Thyroid gland (tissue), 4 donors: ENCODE results near the gene CDH23.

ENCODE experiments used
- CTCF ChIP-seq, 6 experiments: fragments of 200-600 bp in 3 of 6; fragments of 450-650 bp in 3 of 6; sonication (generic) in 3 of 6; IDR thresholded peaks; one replicate each; pipeline ENCODE4 v1.5.1; 2016 to 2019; ENCODE audit warnings: antibody characterized with exemption in 6 of 6, mild to moderate bottlenecking in 2 of 6, inconsistent platforms in 1 of 6, moderate library complexity in 1 of 6
- POLR2A ChIP-seq, 2 donors: fragments of 450-650 bp; IDR thresholded peaks; one replicate each; pipeline ENCODE4 v1.6.1; 2017; ENCODE audit warnings: antibody characterized with exemption in 2 of 2, mild to moderate bottlenecking in 2 of 2, moderate library complexity in 1 of 2

GRCh38 chr10:71351628-71352319 lies 44.9 kb upstream of the CDH23 start:
- no peak for TF ChIP-seq CTCF (IDR thresholded peaks at IDR 0.05)
- TF ChIP-seq POLR2A (IDR thresholded peaks at IDR 0.05), result no peak
